Activated CD4-positive, alpha-beta T cell treated with anti-CD3 and anti-CD28 coated beads, Interleukin-2, amount 10 ng/mL, durations not matched to agents 7 days and 5 days (primary cell): ENCODE data around the gene ADISSP. TPM values are rescaled to one million over a fixed set of nuclear protein-coding genes. Genes with fewer than 3 reads are reported as not detected.
A peak's percentile ranks its signal among the peaks of the same experiment; 100 is the strongest.

Source experiments
- CTCF ChIA-PET: fragments of 350-600 bp; sonication (Branson Sonifier 250); formaldehyde crosslinking; loops from one replicate; lab custom pipeline; 2021; ENCODE audit warnings: antibody characterized with exemption; lab: Charles Lee
- POLR2A ChIA-PET: fragments of 350-600 bp; sonication (Branson Sonifier 250); formaldehyde crosslinking; loops from one replicate; lab custom pipeline; 2021; ENCODE audit warnings: antibody characterized with exemption; lab: Charles Lee
- DNase-seq: peaks from one replicate; pipeline ENCODE4 v3.0.0-alpha.2; 2020
- H3K27ac Mint-ChIP-seq: one replicate; pipeline ENCODE4 v1.8.0; 2021; ENCODE audit warnings: mild to moderate bottlenecking, moderate library complexity, mixed read lengths
- H3K27me3 Mint-ChIP-seq: one replicate; pipeline ENCODE4 v1.8.0; 2021; ENCODE audit warnings: mixed read lengths
- H3K36me3 Mint-ChIP-seq: one replicate; pipeline ENCODE4 v1.8.0; 2021; ENCODE audit warnings: low read depth, mixed read lengths
- H3K4me1 Mint-ChIP-seq: one replicate; pipeline ENCODE4 v1.8.0; 2021; ENCODE audit warnings: mixed read lengths
- H3K4me3 Mint-ChIP-seq: one replicate; pipeline ENCODE4 v1.8.0; 2021; ENCODE audit warnings: mild to moderate bottlenecking, moderate library complexity, mixed read lengths
- H3K9me3 Mint-ChIP-seq: one replicate; pipeline ENCODE4 v1.8.0; 2021; ENCODE audit warnings: mixed read lengths
- total RNA-seq, 2 experiments: library from RNA; stranded (reverse); gene quantifications; one replicate each; pipeline ENCODE4 v1.2.3, GENCODE V29; 2021

ADISSP gene
- total RNA-seq, 2 experiments from 2014 or later = 27.8 to 27.9 TPM

DNA sequence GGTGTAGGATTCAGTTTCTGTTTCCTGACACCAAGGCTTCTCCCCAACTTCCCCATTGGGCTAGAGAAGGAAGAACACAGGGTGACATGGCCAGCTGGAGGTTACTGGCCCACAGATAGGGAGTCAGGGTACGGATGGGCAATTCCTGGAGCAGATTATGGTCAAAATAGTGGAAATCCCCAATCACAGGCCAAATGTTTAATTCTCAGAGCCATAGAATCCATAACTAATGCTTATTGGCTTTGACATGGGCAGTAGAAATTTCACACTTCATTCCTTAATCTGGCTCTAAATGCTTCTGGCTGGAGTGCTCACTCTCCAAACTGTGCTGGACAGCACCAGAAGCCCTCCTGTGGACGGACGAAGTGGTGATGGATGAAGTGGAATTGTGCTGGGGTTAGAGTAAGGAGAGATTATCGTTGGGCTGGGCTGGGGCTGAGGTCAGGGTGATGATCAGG lies 56.0 kb downstream of the ADISSP start:
- H3K9me3 Mint-ChIP-seq = no peaks in the 10 kb centered on the region
- H3K4me1 Mint-ChIP-seq = no peaks in the 10 kb centered on the region
- H3K27me3 Mint-ChIP-seq = no peaks in the 10 kb centered on the region
- H3K36me3 Mint-ChIP-seq = no peaks in the 10 kb centered on the region
- POLR2A ChIA-PET = no interaction called here
- H3K4me3 Mint-ChIP-seq = no peak overlapping the region
- DNase-seq = no peak
- CTCF ChIA-PET = interaction anchor here (0.6 to 2.3 kb wide), 20 partner anchors 11 to 1040 kb away, joined by 3 to 12 read pairs (median 4); no protein-coding TSS in a partner anchor
- H3K27ac Mint-ChIP-seq = no peak overlapping the region

DNA sequence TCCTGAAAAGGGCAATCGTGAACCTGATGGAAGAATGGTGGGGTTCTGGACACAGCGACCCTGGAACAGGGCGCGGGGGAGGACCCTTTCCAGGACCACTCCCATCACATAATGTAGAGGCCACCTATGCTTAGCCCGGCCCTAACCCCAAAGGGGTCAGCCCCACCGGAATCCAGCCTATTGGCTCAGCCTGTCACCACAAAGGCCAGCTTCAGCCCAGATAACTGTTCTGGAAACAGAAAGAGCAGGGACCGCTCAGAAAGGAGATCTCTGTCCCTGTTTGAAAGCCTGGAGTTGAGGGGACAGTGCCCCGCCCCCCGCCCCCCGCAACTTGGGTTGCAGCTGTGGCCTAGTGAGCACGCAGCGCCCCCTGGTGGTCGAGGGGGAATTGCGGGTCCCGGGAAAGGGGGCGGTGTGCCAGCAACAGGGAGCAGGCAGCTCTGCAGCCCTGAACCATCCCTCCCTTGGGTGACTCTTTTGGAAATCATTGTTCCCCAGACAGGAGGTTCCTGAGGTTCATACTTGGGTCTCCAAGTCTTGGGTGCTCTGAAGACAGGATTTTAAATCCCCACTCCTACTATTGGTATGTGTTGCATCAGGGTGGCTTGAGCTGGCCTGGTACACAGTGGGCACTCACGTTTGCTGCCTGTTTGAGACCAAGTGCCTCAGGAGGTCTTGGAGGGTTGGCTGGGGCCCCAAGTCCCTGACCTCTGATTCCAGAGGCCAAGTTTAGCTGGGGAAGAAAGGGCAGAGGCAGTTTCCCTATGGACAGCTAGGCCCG lies 56.7 kb downstream of the ADISSP start:
- Mint-ChIP-seq H3K4me3 (no peak overlapping the region), H3K4me1 (no peaks in the 10 kb centered on the region), H3K9me3 (no peaks in the 10 kb centered on the region), H3K27me3 (no peaks in the 10 kb centered on the region), H3K36me3 (no peaks in the 10 kb centered on the region), H3K27ac (no peak overlapping the region)
- POLR2A ChIA-PET = no interaction called here
- CTCF ChIA-PET = interaction anchor here (0.6 to 2.3 kb wide), 25 partner anchors 10 to 1300 kb away, joined by 3 to 12 read pairs (median 4); no protein-coding TSS in a partner anchor
- peak; percentile 72 for DNase-seq

DNA sequence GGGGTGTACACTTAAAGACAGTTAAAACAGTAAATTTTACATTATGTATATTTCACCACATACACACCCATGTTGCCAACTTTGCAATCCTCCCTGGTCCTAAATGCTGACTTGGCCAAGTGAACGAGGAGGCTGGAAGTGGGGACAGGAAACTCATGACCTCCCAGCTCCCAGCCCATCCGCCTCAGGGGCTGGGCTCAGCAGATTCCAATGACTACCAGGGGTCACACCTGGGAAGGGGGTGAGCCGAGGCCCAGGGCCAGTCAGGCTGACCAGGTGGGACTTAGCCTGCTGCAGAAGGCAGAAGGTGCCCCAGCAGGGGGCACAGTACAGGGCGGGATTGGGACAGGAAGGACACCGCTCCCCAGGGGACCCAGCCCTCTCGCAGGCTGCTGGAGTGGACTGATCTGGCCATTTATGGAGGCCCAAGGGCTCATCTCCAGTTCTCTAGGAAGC lies 57.5 kb downstream of the ADISSP start:
- Mint-ChIP-seq H3K27ac (no peak overlapping the region), H3K9me3 (no peaks in the 10 kb centered on the region), H3K27me3 (no peaks in the 10 kb centered on the region), H3K4me1 (no peaks in the 10 kb centered on the region), H3K4me3 (no peak overlapping the region), H3K36me3 (no peaks in the 10 kb centered on the region)
- ChIA-PET POLR2A (no interaction called here), CTCF (interaction anchor here (0.6 to 2.3 kb wide), 16 partner anchors 10 to 429 kb away, joined by 3 to 12 read pairs (median 5); no protein-coding TSS in a partner anchor)
- DNase-seq = no peak

DNA sequence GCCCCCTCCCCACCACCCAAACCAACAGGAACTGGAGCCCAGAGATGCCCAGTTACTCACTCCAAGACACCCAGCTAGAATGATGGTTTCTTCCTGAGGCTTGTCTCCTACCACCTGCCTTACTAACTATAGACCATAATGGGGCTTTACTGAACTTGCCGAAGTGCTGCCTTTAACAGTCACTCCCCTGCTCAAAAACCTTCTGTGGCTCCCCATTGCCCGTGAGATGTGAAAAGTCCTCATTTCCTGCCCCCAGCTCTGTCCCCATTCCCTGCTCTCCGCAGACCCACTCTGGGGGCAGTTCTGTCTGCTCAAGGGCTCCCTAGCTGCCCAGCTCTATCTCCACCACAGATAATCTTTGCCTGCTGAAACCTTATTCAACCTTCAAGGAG lies 60.0 kb downstream of the ADISSP start:
- POLR2A ChIA-PET = no interaction called here
- no peaks in the 10 kb centered on the region for H3K4me1 Mint-ChIP-seq
- H3K27me3 Mint-ChIP-seq = no peaks in the 10 kb centered on the region
- H3K36me3 Mint-ChIP-seq = no peaks in the 10 kb centered on the region
- no peak overlapping the region for H3K4me3 Mint-ChIP-seq
- no peak overlapping the region for H3K27ac Mint-ChIP-seq
- H3K9me3 Mint-ChIP-seq = no peaks in the 10 kb centered on the region
- CTCF ChIA-PET = interaction anchor here (0.9 to 2.0 kb wide), 3 partner anchors 24 to 31 kb away, joined by 3 to 10 read pairs (median 4); no protein-coding TSS in a partner anchor
- DNase-seq = no peak

DNA sequence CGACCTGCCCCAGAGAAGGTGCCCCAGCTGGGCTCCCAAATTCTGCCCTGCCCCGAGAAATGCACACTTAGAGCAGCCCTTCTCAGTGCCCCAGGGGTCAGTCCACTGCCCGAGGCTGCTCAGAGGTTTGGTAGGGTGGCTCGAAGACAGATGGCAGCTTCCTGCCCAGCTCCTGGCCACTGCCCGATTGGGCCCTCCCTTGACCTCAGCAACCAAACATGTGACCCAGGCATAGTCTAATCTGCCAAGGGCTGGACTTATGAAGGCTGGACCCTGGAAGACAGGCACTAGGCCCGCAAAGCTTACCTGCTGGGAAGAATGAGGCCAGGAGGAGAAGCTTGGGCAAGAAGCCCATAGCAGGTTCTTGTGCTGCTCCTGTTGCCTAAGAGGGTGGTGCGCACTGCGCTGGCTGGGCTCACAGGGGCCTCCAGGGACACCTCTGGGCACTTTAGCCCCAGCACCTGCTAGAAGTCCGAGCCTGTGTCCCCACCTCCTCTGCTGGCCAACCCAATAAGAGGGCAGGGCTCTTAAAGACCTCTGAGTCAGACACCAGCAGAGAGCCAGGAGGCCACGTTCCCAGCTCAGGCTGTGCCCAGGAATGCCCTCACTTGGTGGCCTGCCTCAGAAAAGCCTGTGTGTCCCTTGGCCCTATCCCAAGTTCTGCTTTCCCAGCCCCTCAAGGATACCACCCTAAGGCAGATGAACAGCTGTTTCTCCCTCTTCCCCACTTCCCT lies 60.6 kb downstream of the ADISSP start:
- no peaks in the 10 kb centered on the region for H3K9me3 Mint-ChIP-seq
- no peak for DNase-seq
- CTCF ChIA-PET = interaction anchor here (1.5 to 2.0 kb wide), 2 partner anchors 27 to 30 kb away, joined by 3 to 10 read pairs; no protein-coding TSS in a partner anchor
- POLR2A ChIA-PET = no interaction called here
- no peaks in the 10 kb centered on the region for H3K27me3 Mint-ChIP-seq
- no peaks in the 10 kb centered on the region for H3K4me1 Mint-ChIP-seq
- H3K36me3 Mint-ChIP-seq = no peaks in the 10 kb centered on the region
- H3K4me3 Mint-ChIP-seq = no peak overlapping the region
- H3K27ac Mint-ChIP-seq = no peak overlapping the region

DNA sequence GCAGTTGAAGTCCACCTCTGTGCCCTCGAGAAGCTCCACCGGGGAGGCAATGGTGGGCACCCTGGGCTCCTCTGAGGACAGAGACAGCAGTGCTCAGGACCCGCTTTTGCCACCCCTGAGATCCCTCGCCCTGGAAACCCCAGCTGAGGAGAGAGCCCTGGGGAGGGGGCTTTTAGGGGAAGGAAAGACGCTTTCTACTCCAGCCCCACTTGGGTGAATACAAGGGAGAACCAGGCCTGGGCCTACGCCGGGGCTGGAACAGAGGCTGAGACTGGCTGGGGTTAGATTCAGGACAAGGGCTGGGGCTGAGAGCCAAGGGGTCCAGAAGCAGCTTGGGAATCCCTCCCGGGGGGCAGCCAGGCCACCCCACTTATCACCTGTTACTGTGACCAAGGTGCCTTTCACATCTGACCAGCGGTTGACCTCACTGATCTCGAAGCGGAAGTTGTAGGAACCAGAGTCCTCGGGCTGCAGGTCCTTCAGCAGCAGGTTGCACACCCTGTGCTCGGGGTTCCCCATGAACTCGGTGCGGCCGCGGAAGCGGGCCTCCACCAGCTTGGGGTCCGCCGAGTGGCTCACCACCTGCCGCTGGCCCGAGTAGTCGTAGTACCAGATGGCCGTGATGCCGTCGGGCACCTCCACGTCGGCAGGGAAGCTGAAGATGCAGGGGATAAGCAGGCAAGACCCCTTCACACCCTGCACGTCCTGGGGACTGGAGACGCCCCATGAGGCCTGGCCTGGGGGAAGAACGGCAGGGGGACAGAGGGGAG lies 61.4 kb downstream of the ADISSP start:
- H3K27me3 Mint-ChIP-seq = no peaks in the 10 kb centered on the region
- H3K9me3 Mint-ChIP-seq = no peaks in the 10 kb centered on the region
- H3K36me3 Mint-ChIP-seq = no peaks in the 10 kb centered on the region
- CTCF ChIA-PET = interaction anchor here (2.0 kb wide), 1 partner anchor 29 kb away, joined by 10 read pairs; no protein-coding TSS in a partner anchor
- no peak overlapping the region for H3K27ac Mint-ChIP-seq
- no peak overlapping the region for H3K4me3 Mint-ChIP-seq
- no peak for DNase-seq
- no peaks in the 10 kb centered on the region for H3K4me1 Mint-ChIP-seq
- POLR2A ChIA-PET = no interaction called here

DNA sequence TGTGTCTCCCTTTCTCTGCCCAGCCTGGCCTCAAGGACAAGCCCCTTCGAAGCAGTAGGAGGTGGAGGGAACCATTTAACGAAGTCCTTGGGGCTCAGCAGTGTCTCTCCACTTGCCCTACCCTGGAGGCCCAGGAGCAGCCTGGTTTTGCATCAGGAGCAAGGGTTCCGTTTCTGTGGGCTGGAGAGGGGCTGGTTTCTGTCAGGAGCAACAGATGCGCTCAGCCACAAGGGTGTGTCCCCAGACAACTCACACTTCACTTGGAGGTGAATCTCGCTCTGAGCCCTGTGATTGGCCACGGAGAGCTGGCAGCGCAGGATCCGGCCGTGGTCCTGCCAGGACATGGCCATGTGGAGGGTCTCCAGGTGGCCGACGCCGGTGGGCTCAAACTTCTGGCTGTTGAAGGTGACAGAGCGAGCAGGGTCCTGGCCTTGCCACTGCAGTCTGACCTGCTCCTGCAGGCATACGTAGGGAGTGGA lies 62.0 kb downstream of the ADISSP start:
- POLR2A ChIA-PET = no interaction called here
- Mint-ChIP-seq H3K4me3 (no peak overlapping the region), H3K4me1 (no peaks in the 10 kb centered on the region), H3K9me3 (no peaks in the 10 kb centered on the region), H3K27ac (no peak overlapping the region), H3K36me3 (no peaks in the 10 kb centered on the region), H3K27me3 (no peaks in the 10 kb centered on the region)
- CTCF ChIA-PET = no interaction called here
- DNase-seq = no peak

DNA sequence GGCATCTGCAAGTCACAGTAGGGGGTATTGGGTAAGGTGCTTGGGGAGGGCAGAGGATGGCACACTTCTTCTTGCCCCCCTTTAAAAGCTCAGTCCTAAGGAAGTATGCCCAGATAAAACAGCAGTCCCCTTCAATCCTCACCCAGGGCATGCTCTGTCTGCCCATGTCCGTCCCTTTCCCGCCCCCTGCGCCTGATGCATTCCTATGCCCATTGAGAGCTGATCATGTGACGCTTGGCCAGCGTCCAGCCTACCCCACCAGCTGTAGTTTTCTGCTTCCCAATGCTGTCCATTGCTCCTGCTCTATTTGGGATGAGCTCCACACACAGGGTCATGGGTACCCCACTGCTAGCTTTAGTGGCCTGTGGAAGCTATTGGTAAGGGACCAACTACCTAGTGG lies 63.5 kb downstream of the ADISSP start:
- no peak overlapping the region for H3K27ac Mint-ChIP-seq
- DNase-seq = no peak
- H3K9me3 Mint-ChIP-seq = no peaks in the 10 kb centered on the region
- no peaks in the 10 kb centered on the region for H3K36me3 Mint-ChIP-seq
- ChIA-PET POLR2A (no interaction called here), CTCF (interaction anchor here (1.0 to 1.2 kb wide), 2 partner anchors 26 to 28 kb away, joined by 3 to 4 read pairs; no protein-coding TSS in a partner anchor)
- no peaks in the 10 kb centered on the region for H3K4me1 Mint-ChIP-seq
- H3K27me3 Mint-ChIP-seq = no peaks in the 10 kb centered on the region
- no peak overlapping the region for H3K4me3 Mint-ChIP-seq

Other genes with a start within 250 kb of the ADISSP start
- not detected for gene GFRA4, start 104.4 kb downstream of the ADISSP start, total RNA-seq
- gene ADAM33, start 85.7 kb downstream of the ADISSP start, total RNA-seq = not detected
- not detected for gene SIGLEC1, start 55.2 kb downstream of the ADISSP start, total RNA-seq
- not detected for gene HSPA12B, start 35.1 kb downstream of the ADISSP start, total RNA-seq
- gene SPEF1, start 13.7 kb upstream of the ADISSP start, total RNA-seq = under 1 TPM; 0.17 to 0.21 TPM
- 10 to 100 TPM; 77.8 to 85.6 TPM for gene CENPB, start 19.0 kb upstream of the ADISSP start, total RNA-seq
- gene CDC25B, start 28.6 kb upstream of the ADISSP start, total RNA-seq = 100 to 1,000 TPM; 403 to 429 TPM
- 10 to 100 TPM; 16.6 to 18.2 TPM for gene AP5S1, start 52.8 kb upstream of the ADISSP start, total RNA-seq
- 10 to 100 TPM; 34.8 to 36.4 TPM for gene MAVS, start 79.1 kb upstream of the ADISSP start, total RNA-seq
- 10 to 100 TPM; 59.7 to 64.5 TPM for gene PANK2, start 121.6 kb upstream of the ADISSP start, total RNA-seq
- gene RNF24, start 247.8 kb upstream of the ADISSP start, total RNA-seq = 10 to 100 TPM; 13.5 to 15.0 TPM